ENCODE data around the gene HNRNPUL2.
"Not testable (repeated sequence)": the region's sequence is repeated elsewhere in the genome, so short reads cannot be mapped to it uniquely, and the experiment has no call there.

HNRNPUL2 gene

GRCh38 chr11:62702246-62702645, 25.0 kb downstream of the HNRNPUL2 start:
- TF ChIP-seq MYC (IDR thresholded peaks at IDR 0.05; ENCODE audit: low read depth, low read length) = no peak
- no peak for TF ChIP-seq POLR2A (IDR thresholded peaks at IDR 0.05; ENCODE audit: extremely low read depth, insufficient read length)
- TF ChIP-seq, protein P1, sequence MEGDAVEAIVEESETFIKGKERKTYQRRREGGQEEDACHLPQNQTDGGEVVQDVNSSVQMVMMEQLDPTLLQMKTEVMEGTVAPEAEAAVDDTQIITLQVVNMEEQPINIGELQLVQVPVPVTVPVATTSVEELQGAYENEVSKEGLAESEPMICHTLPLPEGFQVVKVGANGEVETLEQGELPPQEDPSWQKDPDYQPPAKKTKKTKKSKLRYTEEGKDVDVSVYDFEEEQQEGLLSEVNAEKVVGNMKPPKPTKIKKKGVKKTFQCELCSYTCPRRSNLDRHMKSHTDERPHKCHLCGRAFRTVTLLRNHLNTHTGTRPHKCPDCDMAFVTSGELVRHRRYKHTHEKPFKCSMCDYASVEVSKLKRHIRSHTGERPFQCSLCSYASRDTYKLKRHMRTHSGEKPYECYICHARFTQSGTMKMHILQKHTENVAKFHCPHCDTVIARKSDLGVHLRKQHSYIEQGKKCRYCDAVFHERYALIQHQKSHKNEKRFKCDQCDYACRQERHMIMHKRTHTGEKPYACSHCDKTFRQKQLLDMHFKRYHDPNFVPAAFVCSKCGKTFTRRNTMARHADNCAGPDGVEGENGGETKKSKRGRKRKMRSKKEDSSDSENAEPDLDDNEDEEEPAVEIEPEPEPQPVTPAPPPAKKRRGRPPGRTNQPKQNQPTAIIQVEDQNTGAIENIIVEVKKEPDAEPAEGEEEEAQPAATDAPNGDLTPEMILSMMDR (IDR thresholded peaks at IDR 0.05; ENCODE audit: low read depth, low read length) = no peak
- TF ChIP-seq, protein P2, sequence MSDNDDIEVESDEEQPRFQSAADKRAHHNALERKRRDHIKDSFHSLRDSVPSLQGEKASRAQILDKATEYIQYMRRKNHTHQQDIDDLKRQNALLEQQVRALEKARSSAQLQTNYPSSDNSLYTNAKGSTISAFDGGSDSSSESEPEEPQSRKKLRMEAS (IDR thresholded peaks at IDR 0.05; ENCODE audit: low read depth, low read length) = no peak
- DNase-seq (ENCODE audit: low read depth) = no peak

DNA sequence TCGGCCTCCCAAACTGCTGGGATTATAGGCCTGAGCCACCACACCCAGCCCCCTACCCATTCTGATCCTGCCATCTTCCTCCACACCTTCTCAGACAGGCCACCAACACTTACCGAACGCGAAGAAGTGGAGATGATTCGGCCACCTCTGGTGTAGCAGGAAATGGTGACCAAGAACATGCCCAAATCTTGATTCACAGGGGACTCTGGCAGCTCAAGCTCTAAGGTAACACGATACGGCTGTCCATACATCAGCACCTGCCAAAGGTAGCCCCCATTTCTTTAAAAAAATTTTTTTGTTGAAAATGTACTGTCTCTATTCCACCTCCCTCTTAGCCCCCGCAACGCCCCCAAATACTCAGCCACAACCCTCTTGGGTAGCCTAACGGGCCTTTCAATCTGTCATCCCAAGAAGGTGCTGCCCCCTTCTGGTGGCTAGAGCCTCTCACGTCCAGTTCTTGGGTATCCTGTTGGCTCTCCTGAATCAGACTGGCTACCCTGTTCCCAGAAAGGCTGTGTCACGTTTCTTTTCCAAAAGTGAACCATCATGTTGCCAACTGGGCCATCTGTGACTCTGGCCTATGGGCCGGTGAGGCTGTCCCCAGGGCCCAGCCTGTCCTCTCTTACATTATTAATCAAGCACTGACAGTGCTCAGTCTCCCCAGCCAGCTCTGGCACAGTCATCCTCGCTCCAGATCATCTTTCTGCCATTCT, 32.6 kb downstream of the HNRNPUL2 start:
- TF ChIP-seq, protein P1 (IDR thresholded peaks at IDR 0.05; ENCODE audit: low read depth, low read length) = peak; percentile 96
- TF ChIP-seq POLR2A (IDR thresholded peaks at IDR 0.05; ENCODE audit: extremely low read depth, insufficient read length) (no peak), MYC (IDR thresholded peaks at IDR 0.05; ENCODE audit: low read depth, low read length) (no peak)
- TF ChIP-seq, protein P2 (IDR thresholded peaks at IDR 0.05; ENCODE audit: low read depth, low read length) = no peak
- H3K4me3 ChIP-seq (ENCODE audit: low read depth, low read length) = no peak overlapping the region
- DNase-seq (ENCODE audit: low read depth) = peak; percentile 85

More at GRCh38 chr11:62702246-62702645, 25.0 kb downstream of the HNRNPUL2 start:
- no peak overlapping the region for H3K4me3 ChIP-seq (ENCODE audit: low read depth, low read length)

DNA sequence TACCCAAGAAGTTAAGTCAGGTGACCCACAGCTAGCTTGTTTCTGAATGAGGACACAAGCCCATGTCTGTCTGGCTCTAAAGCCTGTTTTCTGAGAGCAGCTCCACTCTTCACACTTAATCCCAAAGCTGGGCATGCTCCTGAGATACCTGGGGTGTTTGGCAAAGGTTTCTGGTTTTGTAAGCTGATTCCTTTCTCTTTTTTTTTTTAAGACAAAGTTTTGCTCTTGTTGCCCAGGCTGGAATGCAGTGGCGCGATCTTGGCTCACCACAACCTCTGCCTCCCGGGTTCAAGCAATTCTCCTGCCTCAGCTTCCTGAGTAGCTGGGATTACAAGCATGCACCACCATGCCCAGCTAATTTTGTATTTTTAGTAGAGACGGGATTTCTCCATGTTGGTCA, 33.6 kb downstream of the HNRNPUL2 start:
- not testable (repeated sequence) for DNase-seq (ENCODE audit: low read depth); H3K4me3 ChIP-seq (ENCODE audit: low read depth, low read length)

DNA sequence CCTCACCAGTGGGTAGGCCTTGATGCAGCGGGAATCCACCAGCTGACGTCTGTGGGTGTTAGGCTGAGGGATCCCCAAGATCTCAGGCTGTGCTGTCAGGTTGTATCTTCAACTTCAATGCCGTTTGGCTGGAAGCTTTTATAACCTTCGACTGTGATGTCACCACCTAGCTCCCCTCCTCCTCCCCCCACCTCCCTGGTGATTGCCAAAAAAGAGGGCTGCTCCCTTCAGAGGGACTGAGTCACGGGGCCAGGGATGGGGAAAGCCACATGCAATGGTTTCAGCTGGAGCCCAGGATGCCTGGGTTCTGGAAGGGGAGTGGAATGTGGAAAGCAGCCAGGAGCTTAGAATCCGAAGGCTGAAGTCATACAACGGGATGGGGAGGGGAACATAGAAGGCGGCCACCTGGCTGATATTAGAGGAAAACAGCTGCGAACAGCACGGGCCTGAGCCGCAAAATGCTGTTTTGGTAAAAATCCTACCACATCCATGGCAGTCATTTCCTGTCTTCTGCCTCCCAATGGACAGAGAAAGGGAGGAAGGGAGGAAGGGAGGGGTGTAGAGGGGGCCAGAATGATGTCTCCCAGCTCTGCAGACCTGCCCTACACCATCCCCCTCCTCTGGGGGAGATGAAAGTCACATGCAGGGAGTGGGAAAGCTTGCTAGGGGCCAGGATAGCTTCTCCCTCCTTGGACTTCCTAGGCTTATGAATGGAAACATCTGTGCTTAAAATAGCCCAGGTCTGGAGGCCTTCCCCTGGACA, 37.7 kb downstream of the HNRNPUL2 start, which contains the start of gene LRRN4CL:
TSS of gene LRRN4CL (minus strand) at position 110 of the 763 bp plus-strand sequence. CDS start 1,022 bp downstream, outside the sequence.
- H3K4me3 ChIP-seq (ENCODE audit: low read depth, low read length) = no peak within 1 kb of the TSS
- no peak for DNase-seq (ENCODE audit: low read depth)
- TF ChIP-seq MYC (IDR thresholded peaks at IDR 0.05; ENCODE audit: low read depth, low read length) (no peak), POLR2A (IDR thresholded peaks at IDR 0.05; ENCODE audit: extremely low read depth, insufficient read length) (no peak)
- TF ChIP-seq, protein P2 (IDR thresholded peaks at IDR 0.05; ENCODE audit: low read depth, low read length) = no peak
- TF ChIP-seq, protein P1 (IDR thresholded peaks at IDR 0.05; ENCODE audit: low read depth, low read length) = no peak

DNA sequence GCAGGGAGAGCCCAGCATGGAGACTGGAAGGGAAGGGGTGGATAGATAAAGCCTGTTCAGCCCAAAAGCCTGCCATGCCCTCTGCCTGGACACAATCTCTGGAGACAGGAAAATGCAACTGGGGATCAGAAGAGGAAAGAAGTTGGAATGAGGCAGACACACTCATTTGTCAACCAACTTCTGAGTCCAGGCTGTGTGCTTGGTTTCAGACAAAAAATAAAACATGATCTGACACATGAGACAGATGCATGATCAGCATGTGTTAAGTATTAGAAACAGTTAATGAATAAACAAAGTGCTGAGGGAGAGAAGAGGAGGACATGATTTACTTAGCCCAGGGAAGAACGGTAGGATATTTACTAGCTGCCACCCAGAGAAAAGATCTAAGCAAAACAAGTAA, 38.8 kb downstream of the HNRNPUL2 start:
- DNase-seq (ENCODE audit: low read depth) = peak; percentile 1
- no peak overlapping the region for H3K4me3 ChIP-seq (ENCODE audit: low read depth, low read length)
- TF ChIP-seq POLR2A (IDR thresholded peaks at IDR 0.05; ENCODE audit: extremely low read depth, insufficient read length) (no peak), MYC (IDR thresholded peaks at IDR 0.05; ENCODE audit: low read depth, low read length) (no peak)
- TF ChIP-seq, protein P2 (IDR thresholded peaks at IDR 0.05; ENCODE audit: low read depth, low read length) = no peak
- TF ChIP-seq, protein P1 (IDR thresholded peaks at IDR 0.05; ENCODE audit: low read depth, low read length) = no peak

All from NB4 (cell line).